CD14-positive monocyte (primary cell): ENCODE measurements around the gene CSMD2. TPM values are rescaled to one million over a fixed set of nuclear protein-coding genes. Genes with fewer than 3 reads are reported as not detected.

Source experiments
- DNase-seq, 3 donors: peaks; one replicate each; pipeline ENCODE4 v3.0.0-alpha.2; 2011 to 2022
- H2AFZ ChIP-seq: 2 replicates; pipeline ENCODE4 v1.6.0; 2012; ENCODE audit warnings: mild to moderate bottlenecking, low read depth, low read length, inconsistent platforms; ENCODE audit not compliant: insufficient read depth, poor library complexity, severe bottlenecking
- H3K27ac ChIP-seq, 2 donors: 1 replicate in 1 of 2; 2 replicates in 1 of 2; pipeline ENCODE4 v1.5.1; 2012 to 2013; ENCODE audit warnings: low read length in 2 of 2, control low read depth in 1 of 2, inconsistent platforms in 1 of 2, low read depth in 1 of 2, mild to moderate bottlenecking in 1 of 2
- H3K27me3 ChIP-seq, 2 donors: one replicate each; pipeline versions ENCODE4 v1.6.0 to v1.6.1; 2011 to 2013; ENCODE audit warnings: low read length in 2 of 2; ENCODE audit not compliant: control insufficient read depth in 2 of 2, insufficient read depth in 2 of 2
- H3K36me3 ChIP-seq, 2 donors: replicated peaks in 1 of 2; 1 replicate in 1 of 2; 2 replicates in 1 of 2; pipeline versions ENCODE4 v1.5.1 to v1.6.1; 2012 to 2013; ENCODE audit warnings: low read length in 2 of 2, control low read depth in 1 of 2, inconsistent platforms in 1 of 2, mild to moderate bottlenecking in 1 of 2; ENCODE audit not compliant: insufficient read depth in 2 of 2, control insufficient read depth in 1 of 2
- H3K4me1 ChIP-seq, 2 donors: 1 replicate in 1 of 2; 2 replicates in 1 of 2; pipeline versions ENCODE4 v1.5.1 to v1.6.1; 2012 to 2013; ENCODE audit warnings: low read length in 2 of 2, control low read depth in 1 of 2, inconsistent platforms in 1 of 2, mild to moderate bottlenecking in 1 of 2, moderate library complexity in 1 of 2; ENCODE audit not compliant: insufficient read depth in 2 of 2, control insufficient read depth in 1 of 2
- H3K4me2 ChIP-seq: replicated peaks from 2 replicates; pipeline ENCODE3; 2012; ENCODE audit warnings: low read length, moderate library complexity, mild to moderate bottlenecking; ENCODE audit not compliant: poor library complexity, severe bottlenecking; ENCODE audit errors: extremely low read depth
- H3K4me3 ChIP-seq, 3 experiments: fragments of 200-600 bp in 1 of 3; sonication (generic) in 1 of 3; replicated peaks in 1 of 3; 1 replicate in 2 of 3; 2 replicates in 1 of 3; pipeline ENCODE4 v1.5.1; 2011 to 2013; ENCODE audit warnings: low read length in 3 of 3, mild to moderate bottlenecking in 3 of 3, control low read depth in 2 of 3, low read depth in 2 of 3, inconsistent platforms in 1 of 3, moderate library complexity in 1 of 3
- H3K79me2 ChIP-seq: 2 replicates; pipeline ENCODE4 v1.6.0; 2012; ENCODE audit warnings: mild to moderate bottlenecking, control low read depth, inconsistent platforms, low read length, moderate library complexity; ENCODE audit not compliant: insufficient read depth
- H3K9ac ChIP-seq: 2 replicates; pipeline ENCODE4 v1.6.0; 2017; ENCODE audit warnings: low read length, mild to moderate bottlenecking; ENCODE audit not compliant: insufficient read depth, poor library complexity, severe bottlenecking
- H3K9me3 ChIP-seq, 2 donors: replicated peaks in 1 of 2; 1 replicate in 1 of 2; 2 replicates in 1 of 2; pipeline versions ENCODE4 v1.5.1 to v1.6.1; 2012 to 2013; ENCODE audit warnings: low read length in 2 of 2, control low read depth in 1 of 2; ENCODE audit not compliant: control insufficient read depth in 1 of 2, insufficient read depth in 1 of 2
- H4K20me1 ChIP-seq: 2 replicates; pipeline ENCODE4 v1.6.0; 2012; ENCODE audit warnings: mild to moderate bottlenecking, low read length, control low read depth, moderate library complexity; ENCODE audit not compliant: insufficient read depth
- H3K27ac Mint-ChIP-seq, 7 donors: one replicate each; pipeline ENCODE4 v1.8.0; 2020; ENCODE audit warnings: mild to moderate bottlenecking in 7 of 7, mixed read lengths in 7 of 7, moderate library complexity in 6 of 7, inconsistent platforms in 2 of 7
- H3K27me3 Mint-ChIP-seq, 3 donors: one replicate each; pipeline ENCODE4 v1.8.0; 2021 to 2022; ENCODE audit warnings: low read depth in 3 of 3, mild to moderate bottlenecking in 3 of 3, mixed read lengths in 3 of 3, moderate library complexity in 3 of 3, inconsistent platforms in 1 of 3
- H3K36me3 Mint-ChIP-seq, 2 donors: one replicate each; pipeline ENCODE4 v1.8.0; 2020; ENCODE audit warnings: mixed read lengths in 2 of 2, inconsistent platforms in 1 of 2, mild to moderate bottlenecking in 1 of 2
- H3K4me1 Mint-ChIP-seq: one replicate; pipeline ENCODE4 v1.8.0; 2020; ENCODE audit warnings: mild to moderate bottlenecking, mixed read lengths
- H3K4me3 Mint-ChIP-seq, 2 donors: one replicate each; pipeline ENCODE4 v1.8.0; 2020; ENCODE audit warnings: mild to moderate bottlenecking in 2 of 2, mixed read lengths in 2 of 2, moderate library complexity in 1 of 2
- H3K9me3 Mint-ChIP-seq, 7 donors: one replicate each; pipeline ENCODE4 v1.8.0; 2020 to 2022; ENCODE audit warnings: mixed read lengths in 7 of 7, mild to moderate bottlenecking in 6 of 7, moderate library complexity in 6 of 7, inconsistent platforms in 2 of 7
- CTCF ChIP-seq: fragments of 200-600 bp; IDR thresholded peaks from one replicate; pipeline ENCODE4 v1.8.0; 2022; ENCODE audit warnings: antibody characterized with exemption, mild to moderate bottlenecking
- WGBS: methylation state at CpG from one replicate; pipeline ENCODE4 v1.1.5; 2013; ENCODE audit warnings: missing lambda C conversion rate; ENCODE audit not compliant: insufficient coverage; 5-methylcytosine and 5-hydroxymethylcytosine counted together
- intact Hi-C, 2 donors: fragments of 100-400 bp; cut with micrococcal nuclease; formaldehyde crosslinking; loops; one replicate each; pipeline versions ENCODE4 v1.15.0 to v1.15.1; 2023
- polyA plus RNA-seq, 3 donors: library from polyadenylated mRNA; depleted of rRNA in 1 of 3; unstranded in 2 of 3; stranded (reverse) in 1 of 3; fragments of 300-500 nt in 2 of 3; fragments of >200 nt in 1 of 3; fragmentation: Illumina TruSeq in 2 of 3; gene quantifications; 1 replicate in 2 of 3; 2 replicates in 1 of 3; pipeline ENCODE4 v1.2.3, GENCODE V29; 2012 to 2021

The CSMD2 gene
- polyA plus RNA-seq, 3 donors: 0.04 TPM; not detected in 2

- DNase-seq: no peak
- Histone ChIP-seq H3K79me2 (no peaks in the 10 kb centered on the region), H3K27ac (no peak overlapping the region), H4K20me1 (no peaks in the 10 kb centered on the region), H3K4me1 (no peaks in the 10 kb centered on the region), H3K9ac (no peak overlapping the region), H3K4me2 (no peak overlapping the region), H3K27me3 (no peaks in the 10 kb centered on the region), H3K9me3 (no peaks in the 10 kb centered on the region), H2AFZ (no peak overlapping the region), H3K4me3 (no peak overlapping the region), H3K36me3 (no peaks in the 10 kb centered on the region)
- Mint-ChIP-seq H3K27ac (no peak overlapping the region), H3K36me3 (no peaks in the 10 kb centered on the region), H3K27me3 (peaks cover 4 to 10% (median 9%) of the 10 kb centered on the region in 3 donors), H3K4me3 (no peak overlapping the region), H3K4me1 (no peaks in the 10 kb centered on the region), H3K9me3 (peaks cover 0 to 2% (median 0%) of the 10 kb centered on the region in 7 donors)
- TF ChIP-seq CTCF: no peak
- 96% methylated on average over 3 of the region's 5 CpGs for WGBS
- intact Hi-C loops: no loop called here
Measured at GRCh38 chr1:34130306-34130705, 34.7 kb downstream of the CSMD2 start.

GRCh38 chr1:34129630-34130029 lies 35.4 kb downstream of the CSMD2 start:
- Histone ChIP-seq H2AFZ (no peak overlapping the region), H3K4me3 (no peak overlapping the region), H4K20me1 (no peaks in the 10 kb centered on the region), H3K4me2 (no peak overlapping the region), H3K9me3 (no peaks in the 10 kb centered on the region), H3K79me2 (no peaks in the 10 kb centered on the region), H3K27ac (no peak overlapping the region), H3K27me3 (no peaks in the 10 kb centered on the region), H3K4me1 (no peaks in the 10 kb centered on the region), H3K9ac (no peak overlapping the region), H3K36me3 (no peaks in the 10 kb centered on the region)
- no peaks in the 10 kb centered on the region for H3K4me1 Mint-ChIP-seq
- H3K27ac Mint-ChIP-seq: no peak overlapping the region
- intact Hi-C loops: no loop called here
- 86% methylated on average over 3 of the region's 6 CpGs for WGBS
- no peak for TF ChIP-seq CTCF
- H3K9me3 Mint-ChIP-seq: peaks cover 0 to 2% (median 0%) of the 10 kb centered on the region in 7 donors
- no peak overlapping the region for H3K4me3 Mint-ChIP-seq
- no peak for DNase-seq
- H3K36me3 Mint-ChIP-seq: no peaks in the 10 kb centered on the region
- H3K27me3 Mint-ChIP-seq: peaks cover 4 to 9% (median 4%) of the 10 kb centered on the region in 3 donors
